Right cardiac atrium (tissue), 5 donors: ENCODE results near the gene PTPN21. TPM values are rescaled to one million over a fixed set of nuclear protein-coding genes. Genes with fewer than 3 reads are reported as not detected.
A peak's percentile ranks its signal among the peaks of the same experiment; 100 is the strongest.

Source experiments
- ATAC-seq, 2 donors: fragments of 200-7000 bp; cut with Tn5 transposase; one replicate each; pipeline versions ENCODE4 v1.8.0 to v1.9.1; 2020; ENCODE audit warnings: moderate library complexity in 2 of 2, mild to moderate bottlenecking in 1 of 2
- DNase-seq, 3 donors: peaks; one replicate each; pipeline ENCODE4 v3.0.0-alpha.2; 2020
- H3K27ac ChIP-seq: one replicate; pipeline ENCODE4 v1.5.1; 2013; ENCODE audit warnings: mild to moderate bottlenecking, low read length, control low read depth, moderate library complexity
- H3K27me3 ChIP-seq: one replicate; pipeline ENCODE4 v1.6.1; 2013; ENCODE audit not compliant: control insufficient read depth, insufficient read depth
- H3K4me1 ChIP-seq: one replicate; pipeline ENCODE4 v1.6.1; 2013; ENCODE audit warnings: low read length; ENCODE audit not compliant: control insufficient read depth, insufficient read depth
- H3K4me3 ChIP-seq: one replicate; pipeline ENCODE4 v1.5.1; 2013; ENCODE audit warnings: low read length, control low read depth
- H3K9me3 ChIP-seq: one replicate; pipeline ENCODE4 v1.6.1; 2013; ENCODE audit warnings: low read length; ENCODE audit not compliant: control insufficient read depth
- WGBS: extraction: QIAGEN DNeasy Blood & Tissue Kit; methylation state at CpG from one replicate; pipeline ENCODE4 v1.1.7; 2013; 5-methylcytosine and 5-hydroxymethylcytosine counted together
- intact Hi-C, 4 donors: fragments of 100-400 bp; cut with DNase I; formaldehyde crosslinking; loops; one replicate each; pipeline versions ENCODE4 v1.11.0 to v1.14.0; 2022 to 2023
- polyA plus RNA-seq: library from polyadenylated mRNA; stranded (reverse); fragments of 200-250 nt; gene quantifications from one replicate; pipeline ENCODE4 v1.2.3, GENCODE V29; 2013
- total RNA-seq, 4 donors: library from RNA; stranded (reverse); fragmentation: NEBNext Ultra II Directional; extraction: Animal tissue kit (Norgen Biotek cat#: 25700); gene quantifications; one replicate each; pipeline ENCODE4 v1.2.1, GENCODE V29; 2021
- donor health status: healthy with polysubstance abuse.
- donor health status: DM: no; HTN: yes; CAD: no.
- donor health status: DM: no; HTN: no; CAD: no.
- donor health status: DM: no; HTN: yes; CAD: no; lungs with severe emphysema.
- donor health status: DM: yes; HTN: yes; CAD: no.

PTPN21 gene
- total and polyA plus RNA-seq, 5 donors, result 12.0 to 49.4 (median 38.3) TPM

DNA sequence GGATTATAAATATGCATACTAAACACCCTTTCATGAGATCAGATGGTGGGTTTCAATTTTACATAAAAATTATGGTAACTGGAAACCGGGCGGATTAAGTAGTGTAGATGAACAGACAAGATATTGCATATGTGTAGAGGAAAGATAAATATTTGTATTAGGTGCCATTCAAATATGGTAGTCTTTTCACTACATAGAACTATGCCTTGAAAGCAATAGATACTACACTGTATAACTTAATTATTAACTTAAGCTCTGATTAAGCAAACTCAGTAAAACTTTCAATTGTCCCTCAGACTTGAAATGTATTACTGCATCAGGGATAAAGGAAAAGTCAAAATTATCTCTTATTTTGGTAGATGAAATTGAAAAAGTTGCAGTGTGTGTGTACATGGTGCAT lies 1.9 kb downstream of the PTPN21 start:
- H3K27me3 ChIP-seq, result no peaks in the 10 kb centered on the region
- intact Hi-C loops, result loop anchor here in 1 of 4 donors (5.0 kb wide), 1 partner anchor 61 kb away; no protein-coding TSS in a partner anchor
- no peak overlapping the region for H3K27ac ChIP-seq
- DNase-seq (no peak), ATAC-seq (no peak)
- no peak overlapping the region for H3K4me3 ChIP-seq
- H3K9me3 ChIP-seq, result no peaks in the 10 kb centered on the region
- whole genome bisulfite sequencing, result 48% methylated on average over 2 of the region's 2 CpGs
- peaks cover 6% of the 10 kb centered on the region for H3K4me1 ChIP-seq

GRCh38 chr14:88551980-88552431 lies 2.8 kb downstream of the PTPN21 start:
- Histone ChIP-seq H3K4me3 (peak overlapping the region; percentile 62), H3K9me3 (no peaks in the 10 kb centered on the region), H3K27ac (peak overlapping the region; percentile 93), H3K4me1 (peaks cover 7% of the 10 kb centered on the region), H3K27me3 (no peaks in the 10 kb centered on the region)
- 4% methylated on average over 23 of the region's 23 CpGs for WGBS
- ATAC-seq (peak; percentile 10 to 17), DNase-seq (peak; percentile 32 to 64 (median 59))
- intact Hi-C loops, result loop anchor here in 1 of 4 donors (5.0 kb wide), 1 partner anchor 60 kb away; no protein-coding TSS in a partner anchor

- H3K4me1 ChIP-seq, result peaks cover 7% of the 10 kb centered on the region
- H3K27me3 ChIP-seq, result no peaks in the 10 kb centered on the region
- 6% methylated on average over 50 of the region's 50 CpGs for WGBS
- intact Hi-C loops, result loop anchor here in 1 of 4 donors (5.0 kb wide), 1 partner anchor 59 kb away; no protein-coding TSS in a partner anchor
- peak overlapping the region; percentile 62 for H3K4me3 ChIP-seq
- DNase-seq, result peak; percentile 84 to 91 (median 89)
- H3K27ac ChIP-seq, result peak overlapping the region; percentile 93
- peak; percentile 84 to 90 for ATAC-seq
- no peaks in the 10 kb centered on the region for H3K9me3 ChIP-seq
Observed at GRCh38 chr14:88551094-88551870, 3.5 kb downstream of the PTPN21 start.

GRCh38 chr14:88550078-88550477 lies 4.7 kb downstream of the PTPN21 start:
- no peaks in the 10 kb centered on the region for H3K9me3 ChIP-seq
- H3K27me3 ChIP-seq, result no peaks in the 10 kb centered on the region
- no peak overlapping the region for H3K27ac ChIP-seq
- 96% methylated on average over 15 of the region's 15 CpGs for WGBS
- ATAC-seq, result no peak
- intact Hi-C loops, result loop anchor here in 1 of 4 donors (5.0 kb wide), 1 partner anchor 58 kb away; no protein-coding TSS in a partner anchor
- no peak overlapping the region for H3K4me3 ChIP-seq
- DNase-seq, result no peak
- peaks cover 7% of the 10 kb centered on the region for H3K4me1 ChIP-seq

GRCh38 chr14:88547386-88547780 lies 7.4 kb downstream of the PTPN21 start:
- Histone ChIP-seq H3K27ac (no peak overlapping the region), H3K4me3 (no peak overlapping the region), H3K27me3 (no peaks in the 10 kb centered on the region), H3K4me1 (peaks cover 7% of the 10 kb centered on the region), H3K9me3 (no peaks in the 10 kb centered on the region)
- intact Hi-C loops, result no loop called here
- WGBS, result 78% methylated on average over 3 of the region's 3 CpGs
- ATAC-seq (no peak), DNase-seq (no peak)

DNA sequence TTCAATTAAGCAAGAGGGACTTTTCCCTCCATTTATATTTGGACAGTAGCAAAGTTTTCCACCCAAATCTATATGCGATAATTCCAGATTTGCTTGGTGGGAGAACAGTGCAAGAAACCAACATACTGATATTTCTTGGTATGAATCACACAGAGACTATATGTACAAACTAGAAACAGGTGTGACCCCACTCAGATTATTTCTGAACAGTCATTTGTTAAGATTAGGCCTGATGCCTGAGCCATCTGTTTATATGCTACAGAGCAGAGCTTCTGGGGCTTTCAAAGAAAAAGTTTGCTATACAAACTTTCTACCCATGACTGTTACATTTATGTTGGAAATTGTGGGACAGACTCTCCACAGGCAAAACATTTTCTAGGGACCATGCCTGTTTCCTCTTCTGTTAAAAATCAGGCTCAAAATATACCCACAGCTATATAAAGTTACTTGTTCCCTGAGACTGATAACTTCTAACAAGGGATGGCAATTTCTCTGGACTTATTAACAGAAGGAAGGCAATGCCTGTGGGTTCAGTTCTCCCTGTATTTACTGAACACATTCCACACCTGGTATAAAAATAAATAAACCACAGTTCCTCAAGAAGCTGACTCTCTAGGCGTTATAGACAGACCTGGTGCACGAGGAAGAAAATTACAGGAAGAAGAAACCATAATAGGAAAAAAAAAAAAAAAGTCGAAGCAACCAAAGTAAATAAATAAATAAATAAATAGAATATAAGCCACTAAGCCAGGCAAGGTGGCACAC lies 8.0 kb downstream of the PTPN21 start:
- ATAC-seq, result no peak
- H3K4me1 ChIP-seq, result peaks cover 7% of the 10 kb centered on the region
- no peak overlapping the region for H3K4me3 ChIP-seq
- no peaks in the 10 kb centered on the region for H3K9me3 ChIP-seq
- intact Hi-C loops, result no loop called here
- no peaks in the 10 kb centered on the region for H3K27me3 ChIP-seq
- no peak for DNase-seq
- 74% methylated on average over 4 of the region's 4 CpGs for WGBS
- H3K27ac ChIP-seq, result no peak overlapping the region

DNA sequence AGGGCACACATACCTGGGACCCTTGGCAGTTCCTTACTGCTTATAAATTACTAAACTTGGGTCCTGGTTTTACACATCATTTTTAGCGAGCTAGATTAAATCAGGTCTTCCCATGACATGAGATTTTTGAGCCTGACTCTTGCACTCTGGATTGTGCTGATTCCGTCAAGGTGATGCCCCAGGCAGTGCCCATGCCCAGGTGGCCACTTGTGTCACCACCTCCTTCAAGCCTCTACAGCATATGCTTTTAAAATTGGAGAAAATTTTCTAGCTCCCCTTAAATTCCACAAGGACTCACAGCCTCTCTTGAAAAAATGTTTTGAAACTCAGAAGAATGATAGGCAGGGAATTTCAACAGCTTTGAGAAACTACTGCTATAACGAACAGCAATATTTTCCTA lies 9.6 kb downstream of the PTPN21 start:
- intact Hi-C loops, result no loop called here
- ATAC-seq, result no peak
- no peak overlapping the region for H3K27ac ChIP-seq
- peaks cover 10% of the 10 kb centered on the region for H3K4me1 ChIP-seq
- H3K9me3 ChIP-seq, result no peaks in the 10 kb centered on the region
- H3K27me3 ChIP-seq, result no peaks in the 10 kb centered on the region
- DNase-seq, result no peak
- no peak overlapping the region for H3K4me3 ChIP-seq
- 87% methylated on average over 3 of the region's 3 CpGs for WGBS

- WGBS, result 87% methylated on average over 6 of the region's 6 CpGs
Observed at GRCh38 chr14:88542857-88543795, 11.7 kb downstream of the PTPN21 start.

GRCh38 chr14:88541324-88541723 lies 13.5 kb downstream of the PTPN21 start:
- H3K4me1 ChIP-seq, result peaks cover 3% of the 10 kb centered on the region
- 93% methylated on average over 1 of the region's 1 CpG for WGBS
- H3K9me3 ChIP-seq, result no peaks in the 10 kb centered on the region
- no peak overlapping the region for H3K27ac ChIP-seq
- no peaks in the 10 kb centered on the region for H3K27me3 ChIP-seq
- H3K4me3 ChIP-seq, result no peak overlapping the region
- DNase-seq, result no peak
- no peak for ATAC-seq
- intact Hi-C loops, result no loop called here

More at GRCh38 chr14:88542857-88543795, 11.7 kb downstream of the PTPN21 start:
- Histone ChIP-seq H3K9me3 (no peaks in the 10 kb centered on the region), H3K27ac (no peak overlapping the region), H3K4me3 (no peak overlapping the region), H3K4me1 (peaks cover 6% of the 10 kb centered on the region), H3K27me3 (no peaks in the 10 kb centered on the region)
- ATAC-seq (no peak), DNase-seq (no peak)
- intact Hi-C loops, result no loop called here

GRCh38 chr14:88535813-88536212 lies 19.0 kb downstream of the PTPN21 start:
- Histone ChIP-seq H3K4me1 (peaks cover 6% of the 10 kb centered on the region), H3K27ac (peak overlapping the region; percentile 50), H3K27me3 (no peaks in the 10 kb centered on the region), H3K4me3 (no peak overlapping the region), H3K9me3 (no peaks in the 10 kb centered on the region)
- ATAC-seq (peak; percentile 31 to 32), DNase-seq (no peak)
- intact Hi-C loops, result no loop called here
- 26% methylated on average over 4 of the region's 4 CpGs for WGBS
